Tibial nerve (tissue), 4 donors: ENCODE results near the gene PAQR4. TPM values are rescaled to one million over a fixed set of nuclear protein-coding genes. Genes with fewer than 3 reads are reported as not detected.
A peak's percentile ranks its signal among the peaks of the same experiment; 100 is the strongest.

Source experiments
- DNase-seq, 2 donors: peaks; one replicate each; pipeline ENCODE4 v3.0.0-alpha.2; 2019; ENCODE audit warnings: low spot score in 2 of 2
- H3K27ac ChIP-seq, 4 donors: fragments of 200-600 bp; sonication (generic) in 3 of 4; one replicate each; pipeline ENCODE4 v1.5.1; 2017 to 2019; ENCODE audit warnings: mild to moderate bottlenecking in 1 of 4
- H3K27me3 ChIP-seq, 2 donors: fragments of 200-600 bp; sonication (generic) in 1 of 2; one replicate each; pipeline versions ENCODE4 v1.5.1 to v1.6.0; 2017 to 2019
- H3K36me3 ChIP-seq, 3 donors: fragments of 200-600 bp; sonication (generic); one replicate each; pipeline ENCODE4 v1.5.1; 2018 to 2019
- H3K4me1 ChIP-seq, 4 donors: fragments of 200-600 bp; sonication (generic) in 3 of 4; one replicate each; pipeline ENCODE4 v1.5.1; 2017 to 2019
- H3K4me3 ChIP-seq, 4 donors: fragments of 200-600 bp; sonication (generic) in 3 of 4; one replicate each; pipeline ENCODE4 v1.5.1; 2017 to 2019; ENCODE audit warnings: mild to moderate bottlenecking in 1 of 4, moderate library complexity in 1 of 4
- H3K9me3 ChIP-seq, 4 donors: fragments of 200-600 bp; sonication (generic) in 3 of 4; one replicate each; pipeline ENCODE4 v1.5.1; 2017 to 2019
- CTCF ChIP-seq, 5 experiments: fragments of 200-600 bp in 3 of 5; fragments of 450-650 bp in 2 of 5; sonication (generic) in 3 of 5; IDR thresholded peaks; one replicate each; pipeline ENCODE4 v1.5.1; 2016 to 2019; ENCODE audit warnings: antibody characterized with exemption in 5 of 5, mild to moderate bottlenecking in 3 of 5, moderate library complexity in 2 of 5
- EP300 ChIP-seq, 2 donors: sonication (generic); formaldehyde crosslinking; IDR thresholded peaks; one replicate each; pipeline ENCODE4 v1.6.1; 2017; ENCODE audit warnings: antibody characterized with exemption in 2 of 2, mild to moderate bottlenecking in 1 of 2
- POLR2A ChIP-seq, 2 donors: fragments of 450-650 bp; IDR thresholded peaks; one replicate each; pipeline ENCODE4 v1.6.1; 2017; ENCODE audit warnings: antibody characterized with exemption in 2 of 2, mild to moderate bottlenecking in 2 of 2, moderate library complexity in 2 of 2
- WGBS, 2 donors: methylation state at CpG; one replicate each; pipeline ENCODE4 v1.1.5; 2018; 5-methylcytosine and 5-hydroxymethylcytosine counted together
- total RNA-seq, 4 donors: library from RNA; depleted of rRNA; stranded (reverse); fragments of >200 nt; gene quantifications; one replicate each; pipeline ENCODE4 v1.1.0, GENCODE V29; 2016

PAQR4 gene
- total RNA-seq, 4 donors from 2014 or later = 5.1 to 15.0 (median 7.9) TPM

GRCh38 chr16:3004319-3004718 lies 35.2 kb downstream of the PAQR4 start:
- DNase-seq = no peak
- H3K4me3 ChIP-seq = peak overlapping the region in 1 of 4 donors; percentile 40
- peaks cover 0 to 22% (median 7%) of the 10 kb centered on the region in 4 donors for H3K4me1 ChIP-seq
- no peaks in the 10 kb centered on the region for H3K9me3 ChIP-seq
- H3K27me3 ChIP-seq = peaks cover 2 to 87% of the 10 kb centered on the region in 2 donors
- H3K36me3 ChIP-seq = no peaks in the 10 kb centered on the region
- H3K27ac ChIP-seq = no peak overlapping the region
- TF ChIP-seq EP300 (IDR thresholded peaks at IDR 0.05) (no peak), POLR2A (IDR thresholded peaks at IDR 0.05) (no peak), CTCF (IDR thresholded peaks at IDR 0.05) (no peak)
- 0 to 1% methylated on average over 1 to 38 of the region's 67 CpGs for WGBS, 2 donors

DNA sequence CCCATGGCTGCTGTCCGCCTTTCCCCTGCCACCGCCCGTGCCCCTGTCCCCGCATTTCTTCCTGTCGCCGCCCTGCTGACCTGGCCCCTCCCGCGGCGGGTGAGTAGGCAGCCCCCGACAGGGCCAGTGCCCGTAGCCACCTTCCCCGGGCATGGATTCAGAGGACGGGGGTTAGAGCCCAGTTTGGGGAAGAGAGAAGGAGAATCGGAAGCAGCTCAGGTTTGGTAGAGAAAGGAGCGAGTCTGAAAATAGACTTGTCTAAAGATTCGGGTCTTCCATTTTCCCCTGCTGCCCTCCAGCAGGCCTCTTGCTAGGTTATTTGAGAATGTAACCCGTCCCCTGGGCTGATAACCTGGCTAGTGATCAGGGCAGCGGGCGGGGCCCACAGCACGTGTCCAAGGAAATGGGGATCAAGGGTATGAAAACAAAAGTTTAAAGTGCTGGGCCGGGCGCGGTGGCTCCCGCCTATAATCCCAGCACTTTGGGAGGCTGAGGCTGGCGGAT lies 35.7 kb downstream of the PAQR4 start:
- no peaks in the 10 kb centered on the region for H3K9me3 ChIP-seq
- peak overlapping the region in 1 of 4 donors; percentile 50 for H3K27ac ChIP-seq
- peaks cover 0 to 22% (median 7%) of the 10 kb centered on the region in 4 donors for H3K4me1 ChIP-seq
- H3K4me3 ChIP-seq = peak overlapping the region in 2 of 4 donors; percentile 9 to 40
- H3K36me3 ChIP-seq = no peaks in the 10 kb centered on the region
- H3K27me3 ChIP-seq = peaks cover 2 to 88% of the 10 kb centered on the region in 2 donors
- WGBS, 2 donors = 13 to 14% methylated on average over 24 to 25 of the region's 25 CpGs
- no peak for DNase-seq
- no peak for TF ChIP-seq EP300 (IDR thresholded peaks at IDR 0.05)
- no peak for TF ChIP-seq CTCF (IDR thresholded peaks at IDR 0.05)
- no peak for TF ChIP-seq POLR2A (IDR thresholded peaks at IDR 0.05)

DNA sequence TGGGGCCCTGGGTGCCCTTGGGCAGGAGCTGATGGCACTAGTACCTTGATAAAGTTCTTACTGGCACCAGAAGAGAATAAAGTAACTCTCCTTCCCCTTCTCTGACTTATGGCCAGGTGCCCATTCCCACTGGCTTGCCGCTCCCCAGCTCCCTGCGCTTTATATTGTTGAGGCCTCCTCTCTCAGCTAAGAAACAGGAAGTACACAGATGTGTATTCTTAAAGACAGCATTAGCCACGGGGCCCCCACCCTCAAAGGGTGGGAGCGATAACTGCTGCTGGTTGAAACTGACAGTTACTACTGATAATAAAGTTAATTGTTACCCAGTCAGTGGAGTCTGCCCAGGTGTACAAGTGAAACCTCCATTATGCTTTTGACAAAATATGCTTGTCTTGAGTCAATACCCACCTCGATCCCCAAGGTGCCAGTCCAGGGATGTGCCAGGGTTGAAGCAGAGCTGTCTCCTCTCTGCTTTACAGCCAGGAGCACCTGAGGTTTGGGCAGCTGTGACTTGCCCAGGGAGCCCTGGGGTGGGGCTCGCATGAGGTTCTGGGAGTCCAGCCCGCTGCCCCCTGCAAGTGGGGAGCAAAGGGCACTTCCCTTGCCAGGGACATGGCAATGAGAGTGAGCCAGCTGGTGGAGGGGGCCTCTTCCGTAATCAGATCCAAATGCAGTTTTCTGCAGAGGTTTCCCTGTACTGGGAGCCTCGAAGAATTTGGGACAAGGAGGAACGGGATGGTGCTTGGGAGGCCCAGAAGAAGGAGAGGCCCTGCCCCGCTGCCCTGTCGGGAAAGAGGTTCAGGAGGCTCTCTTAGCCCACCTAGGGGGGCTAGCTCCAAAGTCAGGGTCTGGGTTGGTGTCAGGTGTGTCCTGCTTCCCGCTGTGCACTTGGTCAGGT lies 38.2 kb downstream of the PAQR4 start:
- H3K27me3 ChIP-seq = peaks cover 2 to 91% of the 10 kb centered on the region in 2 donors
- no peak overlapping the region for H3K4me3 ChIP-seq
- DNase-seq = no peak
- no peaks in the 10 kb centered on the region for H3K36me3 ChIP-seq
- H3K9me3 ChIP-seq = no peaks in the 10 kb centered on the region
- H3K4me1 ChIP-seq = peaks cover 0 to 22% (median 7%) of the 10 kb centered on the region in 4 donors
- WGBS, 2 donors = 45% methylated on average over 8 to 11 of the region's 13 CpGs
- TF ChIP-seq CTCF (IDR thresholded peaks at IDR 0.05) (no peak), EP300 (IDR thresholded peaks at IDR 0.05) (no peak), POLR2A (IDR thresholded peaks at IDR 0.05) (no peak)
- peak overlapping the region in 1 of 4 donors; percentile 34 for H3K27ac ChIP-seq

DNA sequence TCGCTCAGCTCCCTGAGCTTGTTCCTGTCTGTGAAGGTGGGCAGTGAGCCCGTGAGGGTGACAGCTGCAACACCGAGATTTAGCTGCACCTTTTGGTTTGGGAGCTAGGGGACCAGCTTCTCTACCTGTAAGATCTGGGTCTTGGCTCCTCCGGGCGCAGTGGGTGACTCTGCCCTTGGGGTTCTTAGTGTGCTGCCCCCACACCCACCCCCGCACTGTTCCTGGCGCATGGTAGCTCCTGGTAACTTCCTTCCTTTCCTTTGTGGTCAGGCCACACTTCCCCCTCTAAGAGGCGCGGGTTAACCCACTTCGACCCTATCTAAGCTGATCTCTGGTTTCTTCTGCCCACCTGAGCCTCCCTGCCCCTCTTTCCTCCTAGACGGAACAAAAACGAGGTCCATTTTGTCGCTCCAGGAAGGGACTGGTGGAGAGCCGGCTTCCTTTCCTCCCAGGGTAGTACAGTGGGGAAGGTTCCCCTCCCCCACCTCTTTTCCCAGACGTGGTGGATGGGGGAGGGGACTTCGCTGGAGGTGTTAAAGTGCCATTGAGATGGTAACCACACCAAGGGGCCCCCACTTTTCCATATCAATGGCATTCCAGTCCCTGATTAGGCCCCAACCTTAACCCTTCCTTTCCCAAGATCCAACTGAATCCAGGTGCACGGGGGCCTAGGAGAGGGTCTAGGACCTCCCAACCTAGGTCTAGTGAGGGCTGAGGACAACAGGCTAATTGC lies 39.0 kb downstream of the PAQR4 start:
- WGBS, 2 donors = 13 to 24% methylated on average over 17 of the region's 17 CpGs
- peak overlapping the region in 1 of 4 donors; percentile 34 for H3K27ac ChIP-seq
- H3K4me1 ChIP-seq = peaks cover 0 to 22% (median 7%) of the 10 kb centered on the region in 4 donors
- no peak overlapping the region for H3K4me3 ChIP-seq
- TF ChIP-seq EP300 (IDR thresholded peaks at IDR 0.05) (no peak), CTCF (IDR thresholded peaks at IDR 0.05) (no peak), POLR2A (IDR thresholded peaks at IDR 0.05) (no peak)
- no peak for DNase-seq
- no peaks in the 10 kb centered on the region for H3K9me3 ChIP-seq
- no peaks in the 10 kb centered on the region for H3K36me3 ChIP-seq
- H3K27me3 ChIP-seq = peaks cover 2 to 91% of the 10 kb centered on the region in 2 donors
